Measurements from ENCODE around the gene FUNDC2.

The FUNDC2 gene

DNA sequence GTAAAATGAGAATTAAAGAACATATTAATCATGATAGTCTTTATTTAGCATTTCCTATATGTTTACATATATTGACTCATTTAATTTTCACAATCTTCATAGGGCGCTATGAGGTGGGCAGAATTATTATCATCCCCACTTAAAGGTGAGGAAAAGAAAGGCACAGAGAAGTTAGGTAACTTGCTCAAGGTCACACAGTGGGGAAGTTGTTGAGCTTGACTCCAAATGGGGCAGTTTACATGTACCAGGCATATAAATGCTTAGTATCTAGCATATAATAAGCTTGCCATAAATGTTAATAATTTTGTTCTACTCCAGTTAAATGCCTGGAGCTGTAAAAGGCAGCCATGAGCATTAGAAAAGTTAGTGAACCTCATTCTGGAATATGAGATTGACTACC is 42.8 kb downstream of the FUNDC2 start:
- no peak for DNase-seq (ENCODE audit: low spot score)

DNA sequence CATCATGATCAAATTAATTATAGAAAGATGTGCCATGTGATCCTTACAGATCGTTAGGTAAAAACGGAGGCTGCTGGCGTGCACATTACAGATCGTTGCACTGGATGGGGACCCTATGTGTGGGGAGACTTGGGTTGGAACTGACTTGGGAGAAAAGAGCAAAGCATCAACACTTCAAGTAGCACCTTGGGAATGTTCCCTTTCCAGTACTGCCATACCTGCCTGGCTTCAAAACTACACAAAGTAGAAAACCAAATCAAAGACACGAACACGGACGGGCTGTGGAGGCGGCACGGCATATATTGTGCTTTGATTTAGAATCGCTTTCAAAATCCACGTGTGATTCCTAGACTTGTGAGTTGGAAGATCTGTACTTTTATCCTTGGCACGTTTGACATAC is 43.4 kb downstream of the FUNDC2 start:
- no peak for DNase-seq (ENCODE audit: low spot score)

DNA sequence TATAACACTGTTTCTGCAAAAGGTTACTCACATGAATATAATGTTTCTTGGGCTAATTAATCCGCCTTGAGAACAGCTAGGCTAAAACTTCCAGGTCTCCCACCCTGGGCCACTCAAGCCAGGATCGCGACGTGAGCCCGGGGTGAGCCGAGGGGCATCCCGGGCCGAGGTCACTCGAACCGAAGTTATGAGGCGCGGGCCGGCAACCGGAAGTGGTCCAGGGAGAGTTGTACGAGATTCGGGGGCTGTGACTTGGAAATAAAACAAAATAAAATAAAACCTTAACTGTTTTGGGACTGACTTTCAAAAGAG is 44.0 kb downstream of the FUNDC2 start:
- no peak for DNase-seq (ENCODE audit: low spot score)

DNA sequence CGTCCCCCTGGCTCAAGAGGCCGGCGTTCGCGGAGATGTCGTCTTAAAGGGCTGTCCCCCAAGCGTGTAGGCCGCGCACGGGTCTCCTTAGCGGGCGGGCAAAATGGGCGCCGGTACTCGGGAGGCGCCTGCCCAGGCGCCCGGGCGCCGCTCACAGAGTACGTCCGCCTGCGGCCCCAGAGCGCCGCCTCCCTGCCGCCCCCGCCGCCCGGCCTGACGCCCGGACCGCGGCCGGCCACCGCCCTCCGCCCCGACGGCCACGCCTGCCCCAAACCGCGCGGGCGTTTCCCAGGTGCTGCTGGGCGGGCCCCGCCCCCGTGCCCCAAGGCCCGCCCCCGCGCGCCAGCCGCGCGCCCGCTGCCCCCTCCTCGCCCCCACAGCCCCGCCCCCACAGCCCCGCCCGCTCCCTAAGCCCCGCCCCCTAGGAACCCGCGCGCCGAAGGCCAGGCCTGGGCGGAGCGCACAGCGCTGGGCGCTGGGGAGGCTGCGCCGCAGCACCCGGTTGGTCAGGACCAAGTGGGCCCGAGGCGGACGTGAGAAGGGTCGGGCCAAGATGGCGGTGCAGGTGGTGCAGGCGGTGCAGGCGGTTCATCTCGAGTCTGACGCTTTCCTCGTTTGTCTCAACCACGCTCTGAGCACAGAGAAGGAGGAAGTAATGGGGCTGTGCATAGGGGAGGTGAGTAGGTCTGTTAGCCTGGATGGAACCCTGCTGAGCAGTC is 44.5 kb downstream of the FUNDC2 start, which contains the start of the genes BRCC3, CMC4 and MTCP1:
Gene BRCC3, plus strand, starts transcription at position 534 of the 719 bp plus-strand sequence. Its CDS starts 20 bp downstream, at position 554.
Gene CMC4, minus strand, starts transcription at position 162 of the 719 bp plus-strand sequence. CDS start 7,113 bp downstream, outside the sequence.
Gene MTCP1, minus strand, starts transcription at position 162 of the 719 bp plus-strand sequence. CDS start 5,126 bp downstream, outside the sequence.
- DNase-seq (ENCODE audit: low spot score), result peak; percentile 76

DNA sequence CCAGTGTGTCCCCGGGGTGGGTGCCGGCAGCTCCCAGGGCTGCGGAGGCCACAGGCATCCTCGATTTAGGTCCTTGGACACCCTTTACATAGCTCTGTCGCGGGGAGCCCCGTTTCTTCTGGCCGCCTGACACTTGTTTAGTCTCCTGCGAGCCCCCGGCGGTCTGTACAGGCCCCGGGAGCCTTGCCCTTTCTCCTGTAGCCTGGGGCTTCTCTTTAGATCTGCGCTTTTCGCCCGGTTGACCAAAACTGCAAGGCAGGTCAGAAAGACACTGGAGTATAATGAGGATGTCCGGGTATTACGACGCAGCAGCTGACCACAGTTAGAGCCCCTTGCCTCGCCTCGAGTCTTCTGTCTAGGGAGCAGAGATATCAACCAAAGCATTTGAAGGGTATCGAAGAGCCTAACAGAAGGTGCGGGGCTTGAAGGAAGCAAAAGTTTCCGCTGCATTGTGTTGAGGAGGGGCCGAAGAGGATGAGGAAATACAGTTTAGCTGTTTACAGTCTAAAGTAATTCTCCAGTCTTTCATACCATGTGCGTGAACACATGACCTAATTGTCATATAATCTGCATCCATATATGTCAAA is 45.1 kb downstream of the FUNDC2 start:
- DNase-seq (ENCODE audit: low spot score), result peak; percentile 7

DNA sequence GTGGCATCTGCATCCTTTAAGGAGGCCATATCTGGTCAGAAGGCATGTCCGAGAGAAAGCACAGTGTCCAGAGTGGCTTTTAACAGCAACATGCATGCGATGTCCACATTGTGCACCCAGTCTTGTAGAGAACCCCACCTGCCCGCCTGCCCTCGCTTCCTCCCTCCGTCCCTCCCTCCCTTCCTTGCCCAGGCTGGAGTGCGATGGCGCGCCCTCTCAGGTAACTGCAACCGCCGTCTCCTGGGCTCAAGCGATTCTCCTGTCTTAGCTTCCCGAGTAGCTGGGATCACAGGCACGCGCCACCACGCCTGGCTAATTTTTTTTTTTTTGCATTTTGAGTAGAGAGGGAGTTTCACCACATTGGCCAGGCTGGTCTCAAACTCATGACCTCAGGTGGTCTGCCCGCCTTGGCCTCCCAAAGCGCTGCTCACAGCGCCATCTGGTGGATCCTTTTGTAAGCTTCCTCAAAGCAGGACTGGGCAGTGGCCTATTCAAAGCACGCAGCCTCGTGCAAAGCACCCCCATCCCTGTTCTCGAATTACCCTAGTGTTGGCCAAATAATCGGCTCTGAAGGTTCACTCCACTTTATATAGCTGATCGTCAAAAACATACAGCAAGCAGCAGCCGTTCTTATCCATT is 59.7 kb downstream of the FUNDC2 start:
- no peak for DNase-seq (ENCODE audit: low spot score)

DNA sequence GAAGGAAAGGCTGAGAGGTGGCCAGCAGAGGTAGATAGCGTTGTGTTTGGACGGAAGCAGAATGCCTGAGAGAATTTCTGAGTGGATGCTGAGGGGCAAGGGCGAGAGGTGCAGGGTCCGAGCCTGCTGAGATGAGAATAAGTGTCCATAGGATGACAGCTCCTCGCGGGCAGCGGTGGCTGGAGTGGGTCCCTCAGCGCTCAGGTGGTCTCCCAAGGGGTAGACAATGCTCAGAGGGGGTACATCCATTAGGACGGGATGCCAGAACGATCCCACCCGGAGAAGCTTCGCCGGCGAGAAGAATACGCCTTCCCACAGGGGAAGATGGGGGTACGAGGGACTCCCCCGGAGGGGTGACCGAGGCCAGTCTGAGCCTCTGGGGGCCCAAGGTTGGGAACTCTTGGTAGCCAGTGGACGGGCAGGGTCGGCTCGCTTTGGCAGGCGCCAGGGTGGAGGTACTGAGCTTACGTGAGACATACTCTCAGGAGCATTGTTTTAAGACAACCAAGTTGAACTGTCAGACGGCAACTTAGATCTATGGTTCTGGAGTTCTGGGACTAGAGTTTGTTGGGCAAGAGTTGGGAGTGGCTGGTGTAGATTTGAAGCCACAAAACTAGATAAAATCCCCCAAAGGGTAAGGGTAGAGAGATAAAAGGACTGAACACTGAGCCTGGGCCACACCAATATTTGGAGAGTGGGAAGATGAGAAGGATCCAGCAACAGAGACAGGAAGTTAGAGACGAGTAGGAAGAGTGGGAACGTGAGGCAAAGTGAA is 60.5 kb downstream of the FUNDC2 start:
- DNase-seq (ENCODE audit: low spot score), result no peak

DNA sequence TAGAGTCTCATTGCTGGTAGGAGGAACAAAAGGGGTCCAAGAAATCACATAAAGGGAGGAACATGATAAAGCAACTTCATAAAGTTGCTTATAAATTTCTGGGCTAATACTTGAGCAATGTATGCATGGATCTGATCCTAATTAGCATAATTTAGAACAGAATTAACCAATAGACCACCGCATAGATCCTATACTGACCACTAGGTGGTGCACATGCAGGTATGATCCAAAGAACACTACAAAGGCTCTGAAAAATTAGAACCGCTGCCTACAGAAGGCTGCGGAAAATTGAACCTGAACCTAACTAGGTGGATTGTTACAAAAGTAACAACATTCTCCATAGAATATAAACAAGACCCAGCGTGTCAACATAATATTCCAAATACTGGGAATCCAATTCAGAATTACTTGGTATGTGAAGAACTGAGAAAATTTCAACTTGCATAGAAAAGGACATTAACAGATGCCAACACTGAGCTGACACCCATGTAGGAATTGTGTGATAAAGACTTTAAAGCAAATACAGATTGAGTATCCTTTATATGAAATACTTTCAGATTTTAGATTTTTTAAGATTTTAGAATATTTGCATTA is 67.9 kb downstream of the FUNDC2 start:
- DNase-seq (ENCODE audit: low spot score), result peak; percentile 30

DNA sequence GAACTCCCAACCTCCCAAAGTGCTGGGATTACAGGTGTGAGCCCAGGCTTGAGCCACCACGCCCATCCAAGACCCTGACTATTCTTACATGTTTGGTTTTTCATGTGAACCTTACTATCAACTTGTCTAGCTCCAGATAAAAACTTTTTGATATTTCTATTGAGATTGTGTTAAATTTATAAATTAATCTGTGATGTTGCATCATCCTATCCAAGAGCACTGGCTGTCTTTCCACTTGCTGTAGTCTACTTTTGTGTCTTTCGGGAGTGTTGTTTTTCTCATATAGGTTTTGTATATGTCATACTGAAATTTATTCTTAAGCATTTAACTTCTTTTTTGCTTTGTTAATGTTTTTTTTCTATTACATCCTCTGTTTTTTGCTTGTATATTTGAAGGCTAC is 79.3 kb downstream of the FUNDC2 start:
- no peak for DNase-seq (ENCODE audit: low spot score)

DNA sequence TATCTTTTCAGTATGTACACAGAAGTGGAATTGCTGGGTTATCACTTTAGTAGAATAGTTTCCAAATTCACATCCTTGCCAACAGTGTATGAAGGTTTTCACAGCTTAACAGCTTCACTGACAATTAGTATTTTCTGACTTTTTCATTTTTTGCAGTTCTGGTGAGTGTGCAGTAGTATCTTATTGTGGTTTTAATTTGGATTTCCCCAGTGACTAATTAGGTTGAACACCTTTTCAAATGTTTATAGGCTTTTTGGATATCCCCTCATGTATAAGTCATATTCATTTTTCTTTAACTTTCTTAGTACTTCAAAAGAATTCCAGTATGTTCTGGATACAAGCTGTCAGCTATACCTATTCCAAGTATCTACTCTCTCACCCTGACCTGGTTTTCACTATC is 81.8 kb downstream of the FUNDC2 start:
- DNase-seq (ENCODE audit: low spot score), result no peak
